K562 (cell line): ENCODE results near the gene OR2T4. TPM values are rescaled to one million over a fixed set of nuclear protein-coding genes. Genes with fewer than 3 reads are reported as not detected.

Experiments
- ATAC-seq: fragments of 200-7000 bp; cut with Tn5 transposase; 3 replicates; pipeline ENCODE4 v1.9.1; 2020; ENCODE audit warnings: moderate library complexity
- BruUV-seq: library from RNA; stranded (reverse); fragments of 400-500 nt; replicated peaks from 2 replicates; lab custom pipeline; 2021; lab: Mats Ljungman, UMichigan
- CTCF ChIA-PET: fragments of 300-600 bp; formaldehyde crosslinking; extraction: SDS; loops from one replicate; lab custom pipeline; 2021; ENCODE audit warnings: low intra/inter-chr PET ratio; lab: Yijun Ruan, JAX
- POLR2A ChIA-PET: fragments of 300-600, 350-650 bp; sonication (Branson Sonifier 250); formaldehyde crosslinking; extraction: SDS; loops from one replicate; lab custom pipeline; 2021; ENCODE audit warnings: antibody characterized with exemption, inconsistent platforms; lab: Yijun Ruan, JAX
- DNase-seq, 4 experiments: peaks; one replicate each; pipeline versions ENCODE4 v3.0.0 to v3.0.0-alpha.2; 2011 to 2018; ENCODE audit warnings: low spot score in 3 of 4, mixed read lengths in 3 of 4; ENCODE audit errors: extremely low read depth in 1 of 4
- FAIRE-seq: peaks from 2 replicates; lab custom pipeline; 2011; peaks lifted over from hg19 to GRCh38; lab: Jason Lieb, UNC
- H2AFZ ChIP-seq: 2 replicates; pipeline ENCODE4 v1.6.0; 2011; ENCODE audit warnings: low read depth, low read length, control low read depth, inconsistent platforms
- H3K27ac ChIP-seq: fragments of 200-600 bp; 3 replicates; pipeline ENCODE4 v1.8.0; 2011; ENCODE audit warnings: low read depth, mild to moderate bottlenecking, control low read depth, inconsistent platforms, low read length, moderate library complexity, mixed read lengths; ENCODE audit errors: extremely low read depth
- H3K27me3 ChIP-seq, 2 experiments: fragments of 300-600 bp in 1 of 2; 2 replicates in 1 of 2; 3 replicates in 1 of 2; pipeline versions ENCODE4 v1.6.0 to v1.8.0; 2011; ENCODE audit warnings: inconsistent platforms in 2 of 2, low read length in 2 of 2, mild to moderate bottlenecking in 1 of 2, mixed read lengths in 1 of 2, moderate library complexity in 1 of 2; ENCODE audit not compliant: control insufficient read depth in 2 of 2, insufficient read depth in 2 of 2
- H3K36me3 ChIP-seq: fragments of 300-600 bp; 3 replicates; pipeline ENCODE4 v1.8.0; 2011; ENCODE audit warnings: mild to moderate bottlenecking, low read length, inconsistent platforms; ENCODE audit not compliant: control insufficient read depth, insufficient read depth
- H3K4me1 ChIP-seq, 2 experiments: fragments of 200-600 bp in 1 of 2; replicated peaks in 1 of 2; 2 replicates in 1 of 2; 3 replicates in 1 of 2; pipeline versions ENCODE4 v1.5.1 to v1.8.0; 2011; ENCODE audit warnings: inconsistent platforms in 2 of 2, low read length in 2 of 2, mild to moderate bottlenecking in 1 of 2, mixed read lengths in 1 of 2, moderate library complexity in 1 of 2; ENCODE audit not compliant: control insufficient read depth in 2 of 2, insufficient read depth in 2 of 2
- H3K4me2 ChIP-seq: 2 replicates; pipeline ENCODE4 v1.6.1; 2011; ENCODE audit warnings: low read length, control low read depth, inconsistent platforms, mixed read lengths; ENCODE audit not compliant: insufficient read depth
- H3K4me3 ChIP-seq: fragments of 200-600 bp; sonication (generic), shearing (Covaris generic); 2 replicates; pipeline ENCODE4 v1.5.1; 2016; ENCODE audit warnings: control low read depth, inconsistent platforms
- H3K79me2 ChIP-seq: fragments of 200-600 bp; 3 replicates; pipeline ENCODE4 v1.8.0; 2011; ENCODE audit warnings: low read length, inconsistent platforms; ENCODE audit not compliant: control insufficient read depth, insufficient read depth
- H3K9ac ChIP-seq, 2 experiments: 2 replicates each; pipeline versions ENCODE4 v1.6.0 to v1.6.1; 2011; ENCODE audit warnings: low read depth in 2 of 2, low read length in 2 of 2, control low read depth in 1 of 2, inconsistent platforms in 1 of 2, mild to moderate bottlenecking in 1 of 2, mixed read lengths in 1 of 2; ENCODE audit not compliant: insufficient read depth in 1 of 2
- H3K9me1 ChIP-seq: one replicate; pipeline ENCODE4 v1.6.0; 2011; ENCODE audit warnings: inconsistent platforms, mild to moderate bottlenecking, low read length, moderate library complexity; ENCODE audit not compliant: control insufficient read depth, insufficient read depth
- H3K9me3 ChIP-seq: replicated peaks from 2 replicates; pipeline ENCODE4 v1.5.1; 2011; ENCODE audit warnings: low read depth, low read length, inconsistent platforms; ENCODE audit not compliant: control insufficient read depth, insufficient read depth
- H4K20me1 ChIP-seq: replicated peaks from 2 replicates; pipeline ENCODE4 v1.6.1; 2011; ENCODE audit warnings: low read length, inconsistent platforms, mixed read lengths; ENCODE audit not compliant: control insufficient read depth, insufficient read depth
- BRD9 ChIP-seq: fragments of 450-650 bp; IDR thresholded peaks from 2 replicates; pipeline ENCODE4 v1.6.1; 2018; ENCODE audit warnings: low read depth; ENCODE audit not compliant: partially characterized antibody
- GTF2B ChIP-seq: IDR thresholded peaks from 2 replicates; pipeline ENCODE4 v1.6.1; 2011; ENCODE audit not compliant: insufficient read length; ENCODE audit errors: extremely low read depth
- HNRNPK ChIP-seq: fragments of 200-400 bp; formaldehyde crosslinking; IDR thresholded peaks from one replicate; pipeline ENCODE4 v1.6.1; 2018; ENCODE audit warnings: mild to moderate bottlenecking, low read depth, low read length; ENCODE audit not compliant: poor library complexity, severe bottlenecking
- JUNB ChIP-seq: fragments of 450-650 bp; formaldehyde crosslinking; conservative IDR thresholded peaks from 2 replicates; pipeline ENCODE4 v1.4.0; 2020; ENCODE audit warnings: mild to moderate bottlenecking
- NCOR1 ChIP-seq: fragments of 450-650 bp; IDR thresholded peaks from 2 replicates; pipeline ENCODE4 v1.6.1; 2016; ENCODE audit warnings: mild to moderate bottlenecking, moderate library complexity
- NR2C1 ChIP-seq, 2 experiments: fragments of 450-650 bp; IDR thresholded peaks; 2 replicates each; pipeline ENCODE4 v1.6.1; 2017; ENCODE audit warnings: mild to moderate bottlenecking in 2 of 2, antibody characterized with exemption in 1 of 2, inconsistent platforms in 1 of 2, missing compliant biosample characterization in 1 of 2, missing genetic modification characterization in 1 of 2
- POLR3G ChIP-seq: IDR thresholded peaks from 2 replicates; pipeline ENCODE4 v1.6.1; 2011; ENCODE audit not compliant: insufficient read length, insufficient replicate concordance; ENCODE audit errors: extremely low read depth
- PURB ChIP-seq: sonication (generic); formaldehyde crosslinking; IDR thresholded peaks from 2 replicates; pipeline ENCODE4 v1.9.0; 2021; ENCODE audit warnings: low read depth, mild to moderate bottlenecking, missing genetic modification reagents
- RBM15 ChIP-seq: fragments of 200-400 bp; formaldehyde crosslinking; IDR thresholded peaks from 2 replicates; pipeline ENCODE4 v1.6.1; 2018; ENCODE audit warnings: mild to moderate bottlenecking, low read length, moderate library complexity; ENCODE audit not compliant: insufficient read depth
- STAT5B ChIP-seq: fragments of 250-450 bp; sonication (Bioruptor Pico); IDR thresholded peaks from 2 replicates; pipeline ENCODE4 v1.8.0; 2021; ENCODE audit warnings: mild to moderate bottlenecking, inconsistent platforms
- THAP12 ChIP-seq: fragments of 250-450 bp; sonication (Bioruptor Pico); IDR thresholded peaks from 2 replicates; pipeline ENCODE4 v1.9.0; 2021; ENCODE audit warnings: mild to moderate bottlenecking, inconsistent platforms
- ZFPM2 ChIP-seq: fragments of 250-450 bp; sonication (Bioruptor Pico); IDR thresholded peaks from 2 replicates; pipeline ENCODE4 v1.5.1; 2022; ENCODE audit warnings: mild to moderate bottlenecking
- ZNF124 ChIP-seq: sonication (generic); formaldehyde crosslinking; IDR thresholded peaks from 2 replicates; pipeline ENCODE4 v1.8.1; 2022; ENCODE audit warnings: missing genetic modification reagents
- ZNF217 ChIP-seq: sonication (generic); formaldehyde crosslinking; IDR thresholded peaks from 2 replicates; pipeline ENCODE4 v1.8.0; 2022; ENCODE audit warnings: mild to moderate bottlenecking, missing genetic modification reagents
- ZNF41 ChIP-seq: fragments of 250-450 bp; sonication (Bioruptor Pico); conservative IDR thresholded peaks from 2 replicates; pipeline ENCODE4 v1.4.0; 2020; ENCODE audit warnings: mild to moderate bottlenecking
- WGBS: fragments of 100-300 bp; shearing (Covaris generic); methylation state at CpG from one replicate; pipeline ENCODE4 v1.1.6; 2016; ENCODE audit warnings: low coverage, mixed read lengths; ENCODE audit not compliant: insufficient coverage; ENCODE audit errors: missing lambda C conversion rate; 5-methylcytosine and 5-hydroxymethylcytosine counted together
- in situ Hi-C: fragments of 300-500 bp; cut with MboI; formaldehyde crosslinking; loops from 4 replicates; pipeline ENCODE4 v1.15.0; 2018; ENCODE audit warnings: inconsistent platforms, mixed read lengths
- intact Hi-C: fragments of 100-400 bp; cut with micrococcal nuclease; formaldehyde crosslinking; loops from 2 replicates; pipeline ENCODE4 v1.14.2; 2022
- polyA plus RNA-seq, 8 experiments: library from polyadenylated mRNA; depleted of rRNA in 4 of 8; stranded (reverse) in 5 of 8; unstranded in 3 of 8; fragments of >200 nt; fragmentation: Nextera tagmentation in 2 of 8; fragmentation: Illumina TruSeq in 1 of 8; extraction: Ambion mirVana in 2 of 8; extraction: Trizol in 1 of 8; gene quantifications; 2 replicates each; pipeline versions ENCODE4 v1.2.1 to v1.2.3, GENCODE V29; 2011 to 2014; ENCODE audit warnings: inconsistent platforms in 1 of 8, missing spikeins in 1 of 8
- total RNA-seq, 7 experiments: library from RNA; depleted of rRNA in 6 of 7; stranded (reverse); fragments of >200 nt in 6 of 7; fragmentation: Illumina TruSeq in 2 of 7; extraction: Trizol in 2 of 7; gene quantifications; 2 replicates each; pipeline versions ENCODE4 v1.2.1 to v1.2.3, GENCODE V29; 2011 to 2021; ENCODE audit warnings: low replicate concordance in 1 of 7

The OR2T4 gene
- total and polyA plus RNA-seq, 9 of the 15 experiments (the other 6 are each of a cell fraction or from before 2014, with no cell fraction given): not detected

- no peak overlapping the region for H3K4me2 ChIP-seq
- WGBS: 2% methylated on average over 8 of the region's 8 CpGs
- no peaks in the 10 kb centered on the region for H3K4me1 ChIP-seq
- no peak overlapping the region for H2AFZ ChIP-seq
- no peaks in the 10 kb centered on the region for H3K36me3 ChIP-seq
- ChIA-PET POLR2A (interaction anchor here (0.6 kb wide), 1 partner anchor 548 kb away, joined by 3 read pairs; no protein-coding TSS in a partner anchor), CTCF (interaction anchor here (0.7 kb wide), 1 partner anchor 736 kb away, joined by 3 read pairs; no protein-coding TSS in a partner anchor)
- in situ Hi-C loops: no loop called here
- no peak overlapping the region for H3K27ac ChIP-seq
- no peak overlapping the region for H3K9ac ChIP-seq
- BruUV-seq: no TSS peak
- H3K9me3 ChIP-seq: peaks cover 4% of the 10 kb centered on the region
- no peaks in the 10 kb centered on the region for H4K20me1 ChIP-seq
- no peak for TF ChIP-seq GTF2B
- TF ChIP-seq ZNF124 (CRISPR knock-in tag): no peak
- TF ChIP-seq RBM15: no peak
- TF ChIP-seq POLR3G: no peak
- no peak for TF ChIP-seq JUNB (CRISPR knock-in tag)
- no peak for TF ChIP-seq PURB (CRISPR knock-in tag)
- no peak for TF ChIP-seq NR2C1 (IDR thresholded peaks at IDR 0.05)
- TF ChIP-seq NR2C1 (tag; IDR thresholded peaks at IDR 0.05): no peak
- TF ChIP-seq BRD9: no peak
- TF ChIP-seq ZNF41: no peak
- no peak for TF ChIP-seq ZNF217 (CRISPR knock-in tag)
- no peak for TF ChIP-seq ZFPM2 (CRISPR knock-in tag)
- no peak for TF ChIP-seq THAP12 (CRISPR knock-in tag)
- TF ChIP-seq HNRNPK: no peak
- no peak for TF ChIP-seq NCOR1
- no peak for TF ChIP-seq STAT5B
- no peak for FAIRE-seq
- H3K4me3 ChIP-seq: no peak overlapping the region
- intact Hi-C loops: no loop called here
- no peak for ATAC-seq
- no peaks in the 10 kb centered on the region for H3K27me3 ChIP-seq
- no peak for DNase-seq
- H3K9me1 ChIP-seq: no peaks in the 10 kb centered on the region
- H3K79me2 ChIP-seq: no peaks in the 10 kb centered on the region
Observed at GRCh38 chr1:248406721-248407692, 45.5 kb downstream of the OR2T4 start.
